ENCODE data around the gene TTC34. TPM values are rescaled to one million over a fixed set of nuclear protein-coding genes. Genes with fewer than 3 reads are reported as not detected.

Gene TTC34
- total RNA-seq, 1 experiment from 2014 or later, result 0.61 TPM

DNA sequence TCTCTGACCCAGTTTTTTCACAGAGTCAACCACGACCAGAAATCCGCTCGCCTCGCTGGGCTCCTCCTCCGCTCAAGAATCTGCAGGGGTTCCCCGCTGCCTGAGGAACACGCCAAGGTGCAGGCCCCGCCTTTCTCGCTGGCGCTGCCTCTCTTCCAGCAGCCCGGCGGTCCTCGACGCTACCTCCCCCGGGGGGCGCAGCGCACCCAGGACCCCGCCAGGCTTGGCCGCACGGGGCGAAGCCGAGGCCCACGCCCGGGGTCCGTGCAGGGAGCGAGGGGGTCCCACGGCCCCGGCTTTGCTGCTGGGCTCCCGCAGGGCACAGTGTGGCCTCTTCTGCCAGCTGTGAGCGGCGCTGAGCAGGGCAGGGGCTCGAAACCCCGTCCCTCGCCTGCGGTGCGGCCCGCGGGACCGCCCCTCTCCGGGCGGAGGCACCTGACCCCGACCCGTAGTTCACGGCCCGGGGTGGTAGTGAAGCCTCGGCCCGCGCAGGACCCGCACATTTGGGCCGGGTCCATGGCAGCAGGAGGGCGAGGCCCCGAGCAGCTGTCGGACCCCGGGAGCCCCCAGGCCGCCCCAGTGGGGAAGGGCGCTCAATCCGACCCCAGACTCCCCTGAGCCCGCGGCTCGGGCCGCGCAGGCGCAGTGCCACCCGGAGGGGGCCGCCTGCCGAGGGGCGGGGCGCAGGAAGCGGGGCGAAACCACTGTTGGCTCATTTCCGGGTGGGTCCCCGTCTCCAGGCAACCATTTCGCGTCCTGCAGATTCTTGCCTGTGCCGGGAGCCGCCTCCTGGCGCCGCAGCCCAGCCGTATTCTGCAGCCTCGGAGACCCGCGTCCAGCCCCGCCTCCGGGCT, 158.7 kb downstream of the TTC34 start (continued):
- TF ChIP-seq NR3C1 (CRISPR knock-in tag; conservative IDR thresholded peaks at IDR 0.05; ENCODE audit: low read depth), result no peak
- TF ChIP-seq, protein P1, sequence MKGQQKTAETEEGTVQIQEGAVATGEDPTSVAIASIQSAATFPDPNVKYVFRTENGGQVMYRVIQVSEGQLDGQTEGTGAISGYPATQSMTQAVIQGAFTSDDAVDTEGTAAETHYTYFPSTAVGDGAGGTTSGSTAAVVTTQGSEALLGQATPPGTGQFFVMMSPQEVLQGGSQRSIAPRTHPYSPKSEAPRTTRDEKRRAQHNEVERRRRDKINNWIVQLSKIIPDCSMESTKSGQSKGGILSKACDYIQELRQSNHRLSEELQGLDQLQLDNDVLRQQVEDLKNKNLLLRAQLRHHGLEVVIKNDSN (CRISPR knock-in tag; IDR thresholded peaks at IDR 0.05), result peak; percentile 39; the same call in 1 of the 2 replicates
- TF ChIP-seq ZNF232 (CRISPR knock-in tag; IDR thresholded peaks at IDR 0.05), result no peak
- TF ChIP-seq, protein P2, sequence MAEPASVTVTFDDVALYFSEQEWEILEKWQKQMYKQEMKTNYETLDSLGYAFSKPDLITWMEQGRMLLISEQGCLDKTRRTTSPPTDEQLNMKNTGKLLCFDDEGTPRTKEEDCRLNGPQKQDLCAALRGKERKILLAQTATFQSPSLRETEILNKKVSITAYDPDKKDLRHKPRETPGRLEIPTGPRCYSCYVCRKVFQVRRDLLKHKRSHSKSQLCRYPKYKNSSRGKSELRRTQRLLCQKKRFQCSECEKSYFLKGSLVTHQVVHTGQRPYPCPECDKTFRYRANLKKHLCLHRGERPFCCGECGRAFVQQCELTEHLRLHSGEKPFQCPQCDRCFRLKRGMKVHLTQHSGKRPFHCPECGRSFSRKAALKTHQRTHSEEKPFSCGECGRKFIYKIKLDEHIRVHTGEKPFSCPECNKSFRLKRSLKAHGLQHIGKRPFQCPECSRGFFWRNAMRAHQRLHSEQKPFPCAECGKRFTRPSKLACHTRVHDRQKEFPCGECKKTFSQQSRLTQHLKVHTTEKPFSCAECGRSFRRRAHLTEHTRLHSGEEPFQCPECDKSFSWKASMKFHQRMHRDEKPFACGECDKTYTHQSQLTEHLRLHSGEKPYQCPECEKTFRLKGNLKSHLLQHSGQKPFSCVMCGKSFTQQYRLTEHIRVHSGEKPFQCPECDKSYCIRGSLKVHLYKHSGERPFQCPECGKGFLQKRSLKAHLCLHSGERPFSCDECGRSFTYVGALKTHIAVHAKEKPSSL (CRISPR knock-in tag; conservative IDR thresholded peaks at IDR 0.05), result no peak
- TF ChIP-seq JAZF1 (CRISPR knock-in tag; IDR thresholded peaks at IDR 0.05), result no peak
- TF ChIP-seq, protein P3, sequence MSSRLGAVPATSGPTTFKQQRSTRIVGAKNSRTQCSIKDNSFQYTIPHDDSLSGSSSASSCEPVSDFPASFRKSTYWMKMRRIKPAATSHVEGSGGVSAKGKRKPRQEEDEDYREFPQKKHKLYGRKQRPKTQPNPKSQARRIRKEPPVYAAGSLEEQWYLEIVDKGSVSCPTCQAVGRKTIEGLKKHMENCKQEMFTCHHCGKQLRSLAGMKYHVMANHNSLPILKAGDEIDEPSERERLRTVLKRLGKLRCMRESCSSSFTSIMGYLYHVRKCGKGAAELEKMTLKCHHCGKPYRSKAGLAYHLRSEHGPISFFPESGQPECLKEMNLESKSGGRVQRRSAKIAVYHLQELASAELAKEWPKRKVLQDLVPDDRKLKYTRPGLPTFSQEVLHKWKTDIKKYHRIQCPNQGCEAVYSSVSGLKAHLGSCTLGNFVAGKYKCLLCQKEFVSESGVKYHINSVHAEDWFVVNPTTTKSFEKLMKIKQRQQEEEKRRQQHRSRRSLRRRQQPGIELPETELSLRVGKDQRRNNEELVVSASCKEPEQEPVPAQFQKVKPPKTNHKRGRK (CRISPR knock-in tag; IDR thresholded peaks at IDR 0.05; ENCODE audit: borderline replicate concordance), result no peak
- no peak for TF ChIP-seq GRHL2 (CRISPR knock-in tag; IDR thresholded peaks at IDR 0.05; ENCODE audit: insufficient replicate concordance, severe bottlenecking)
- TF ChIP-seq ZNF121 (CRISPR knock-in tag; IDR thresholded peaks at IDR 0.05), result no peak
- TF ChIP-seq, protein P4, sequence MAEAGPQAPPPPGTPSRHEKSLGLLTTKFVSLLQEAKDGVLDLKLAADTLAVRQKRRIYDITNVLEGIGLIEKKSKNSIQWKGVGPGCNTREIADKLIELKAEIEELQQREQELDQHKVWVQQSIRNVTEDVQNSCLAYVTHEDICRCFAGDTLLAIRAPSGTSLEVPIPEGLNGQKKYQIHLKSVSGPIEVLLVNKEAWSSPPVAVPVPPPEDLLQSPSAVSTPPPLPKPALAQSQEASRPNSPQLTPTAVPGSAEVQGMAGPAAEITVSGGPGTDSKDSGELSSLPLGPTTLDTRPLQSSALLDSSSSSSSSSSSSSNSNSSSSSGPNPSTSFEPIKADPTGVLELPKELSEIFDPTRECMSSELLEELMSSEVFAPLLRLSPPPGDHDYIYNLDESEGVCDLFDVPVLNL (CRISPR knock-in tag; IDR thresholded peaks at IDR 0.05; ENCODE audit: borderline replicate concordance, low read depth), result no peak
- TF ChIP-seq, protein P5, sequence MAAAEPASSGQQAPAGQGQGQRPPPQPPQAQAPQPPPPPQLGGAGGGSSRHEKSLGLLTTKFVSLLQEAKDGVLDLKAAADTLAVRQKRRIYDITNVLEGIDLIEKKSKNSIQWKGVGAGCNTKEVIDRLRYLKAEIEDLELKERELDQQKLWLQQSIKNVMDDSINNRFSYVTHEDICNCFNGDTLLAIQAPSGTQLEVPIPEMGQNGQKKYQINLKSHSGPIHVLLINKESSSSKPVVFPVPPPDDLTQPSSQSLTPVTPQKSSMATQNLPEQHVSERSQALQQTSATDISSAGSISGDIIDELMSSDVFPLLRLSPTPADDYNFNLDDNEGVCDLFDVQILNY (CRISPR knock-in tag; IDR thresholded peaks at IDR 0.05), result no peak

DNA sequence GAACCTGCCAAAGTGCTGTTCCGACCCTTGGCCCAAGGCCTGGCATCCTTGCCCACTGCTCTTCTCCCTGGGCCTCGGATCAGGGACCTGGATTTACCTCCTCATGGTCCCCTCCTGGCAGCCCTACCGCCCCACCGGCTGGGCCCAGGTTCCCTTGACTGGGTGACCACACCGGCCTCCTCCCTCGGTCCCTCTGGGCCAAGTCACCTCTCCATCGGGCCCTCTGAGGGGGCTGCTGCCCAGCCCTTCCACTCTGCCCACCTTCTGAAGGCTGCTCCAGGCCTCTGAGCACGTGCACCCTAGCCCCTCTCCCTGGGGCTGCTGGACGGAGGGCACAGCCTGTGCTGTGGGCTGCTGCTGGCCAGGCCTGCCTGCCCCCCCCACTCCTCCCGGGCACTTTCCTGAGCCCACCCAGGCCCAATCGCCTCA, 159.3 kb downstream of the TTC34 start:
- no peak for DNase-seq (ENCODE audit: low spot score)
- ATAC-seq, result no peak
- CTCF ChIA-PET, result no interaction called here
- TF ChIP-seq, protein P6, sequence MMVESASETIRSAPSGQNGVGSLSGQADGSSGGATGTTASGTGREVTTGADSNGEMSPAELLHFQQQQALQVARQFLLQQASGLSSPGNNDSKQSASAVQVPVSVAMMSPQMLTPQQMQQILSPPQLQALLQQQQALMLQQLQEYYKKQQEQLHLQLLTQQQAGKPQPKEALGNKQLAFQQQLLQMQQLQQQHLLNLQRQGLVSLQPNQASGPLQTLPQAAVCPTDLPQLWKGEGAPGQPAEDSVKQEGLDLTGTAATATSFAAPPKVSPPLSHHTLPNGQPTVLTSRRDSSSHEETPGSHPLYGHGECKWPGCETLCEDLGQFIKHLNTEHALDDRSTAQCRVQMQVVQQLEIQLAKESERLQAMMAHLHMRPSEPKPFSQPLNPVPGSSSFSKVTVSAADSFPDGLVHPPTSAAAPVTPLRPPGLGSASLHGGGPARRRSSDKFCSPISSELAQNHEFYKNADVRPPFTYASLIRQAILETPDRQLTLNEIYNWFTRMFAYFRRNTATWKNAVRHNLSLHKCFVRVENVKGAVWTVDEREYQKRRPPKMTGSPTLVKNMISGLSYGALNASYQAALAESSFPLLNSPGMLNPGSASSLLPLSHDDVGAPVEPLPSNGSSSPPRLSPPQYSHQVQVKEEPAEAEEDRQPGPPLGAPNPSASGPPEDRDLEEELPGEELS (CRISPR knock-in tag; IDR thresholded peaks at IDR 0.05), result no peak
- TF ChIP-seq JUN (CRISPR knock-in tag; IDR thresholded peaks at IDR 0.05), result no peak
- TF ChIP-seq, protein P7, sequence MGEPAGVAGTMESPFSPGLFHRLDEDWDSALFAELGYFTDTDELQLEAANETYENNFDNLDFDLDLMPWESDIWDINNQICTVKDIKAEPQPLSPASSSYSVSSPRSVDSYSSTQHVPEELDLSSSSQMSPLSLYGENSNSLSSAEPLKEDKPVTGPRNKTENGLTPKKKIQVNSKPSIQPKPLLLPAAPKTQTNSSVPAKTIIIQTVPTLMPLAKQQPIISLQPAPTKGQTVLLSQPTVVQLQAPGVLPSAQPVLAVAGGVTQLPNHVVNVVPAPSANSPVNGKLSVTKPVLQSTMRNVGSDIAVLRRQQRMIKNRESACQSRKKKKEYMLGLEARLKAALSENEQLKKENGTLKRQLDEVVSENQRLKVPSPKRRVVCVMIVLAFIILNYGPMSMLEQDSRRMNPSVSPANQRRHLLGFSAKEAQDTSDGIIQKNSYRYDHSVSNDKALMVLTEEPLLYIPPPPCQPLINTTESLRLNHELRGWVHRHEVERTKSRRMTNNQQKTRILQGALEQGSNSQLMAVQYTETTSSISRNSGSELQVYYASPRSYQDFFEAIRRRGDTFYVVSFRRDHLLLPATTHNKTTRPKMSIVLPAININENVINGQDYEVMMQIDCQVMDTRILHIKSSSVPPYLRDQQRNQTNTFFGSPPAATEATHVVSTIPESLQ (CRISPR knock-in tag; IDR thresholded peaks at IDR 0.05), result no peak
- no peak for TF ChIP-seq RELA (CRISPR knock-in tag; IDR thresholded peaks at IDR 0.05; ENCODE audit: borderline replicate concordance)
- TF ChIP-seq ZNF416 (CRISPR knock-in tag; IDR thresholded peaks at IDR 0.05), result no peak
- TF ChIP-seq, protein P8, sequence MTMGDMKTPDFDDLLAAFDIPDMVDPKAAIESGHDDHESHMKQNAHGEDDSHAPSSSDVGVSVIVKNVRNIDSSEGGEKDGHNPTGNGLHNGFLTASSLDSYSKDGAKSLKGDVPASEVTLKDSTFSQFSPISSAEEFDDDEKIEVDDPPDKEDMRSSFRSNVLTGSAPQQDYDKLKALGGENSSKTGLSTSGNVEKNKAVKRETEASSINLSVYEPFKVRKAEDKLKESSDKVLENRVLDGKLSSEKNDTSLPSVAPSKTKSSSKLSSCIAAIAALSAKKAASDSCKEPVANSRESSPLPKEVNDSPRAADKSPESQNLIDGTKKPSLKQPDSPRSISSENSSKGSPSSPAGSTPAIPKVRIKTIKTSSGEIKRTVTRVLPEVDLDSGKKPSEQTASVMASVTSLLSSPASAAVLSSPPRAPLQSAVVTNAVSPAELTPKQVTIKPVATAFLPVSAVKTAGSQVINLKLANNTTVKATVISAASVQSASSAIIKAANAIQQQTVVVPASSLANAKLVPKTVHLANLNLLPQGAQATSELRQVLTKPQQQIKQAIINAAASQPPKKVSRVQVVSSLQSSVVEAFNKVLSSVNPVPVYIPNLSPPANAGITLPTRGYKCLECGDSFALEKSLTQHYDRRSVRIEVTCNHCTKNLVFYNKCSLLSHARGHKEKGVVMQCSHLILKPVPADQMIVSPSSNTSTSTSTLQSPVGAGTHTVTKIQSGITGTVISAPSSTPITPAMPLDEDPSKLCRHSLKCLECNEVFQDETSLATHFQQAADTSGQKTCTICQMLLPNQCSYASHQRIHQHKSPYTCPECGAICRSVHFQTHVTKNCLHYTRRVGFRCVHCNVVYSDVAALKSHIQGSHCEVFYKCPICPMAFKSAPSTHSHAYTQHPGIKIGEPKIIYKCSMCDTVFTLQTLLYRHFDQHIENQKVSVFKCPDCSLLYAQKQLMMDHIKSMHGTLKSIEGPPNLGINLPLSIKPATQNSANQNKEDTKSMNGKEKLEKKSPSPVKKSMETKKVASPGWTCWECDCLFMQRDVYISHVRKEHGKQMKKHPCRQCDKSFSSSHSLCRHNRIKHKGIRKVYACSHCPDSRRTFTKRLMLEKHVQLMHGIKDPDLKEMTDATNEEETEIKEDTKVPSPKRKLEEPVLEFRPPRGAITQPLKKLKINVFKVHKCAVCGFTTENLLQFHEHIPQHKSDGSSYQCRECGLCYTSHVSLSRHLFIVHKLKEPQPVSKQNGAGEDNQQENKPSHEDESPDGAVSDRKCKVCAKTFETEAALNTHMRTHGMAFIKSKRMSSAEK (CRISPR knock-in tag; IDR thresholded peaks at IDR 0.05; ENCODE audit: borderline replicate concordance), result no peak
- TF ChIP-seq, protein P2 (CRISPR knock-in tag; conservative IDR thresholded peaks at IDR 0.05), result no peak

More for the DNA sequence above, 159.3 kb downstream of the TTC34 start:
- no peak overlapping the region for H3K27ac Mint-ChIP-seq
- H3K9me3 Mint-ChIP-seq, result peaks cover 23% of the 10 kb centered on the region
- peak overlapping the region; percentile 71 for H3K4me3 Mint-ChIP-seq
- H3K36me3 Mint-ChIP-seq, result peaks cover 5% of the 10 kb centered on the region
- H3K27me3 Mint-ChIP-seq (ENCODE audit: low read depth), result peaks cover 28% of the 10 kb centered on the region
- no peaks in the 10 kb centered on the region; the same call in 1 of the 2 replicates for H3K4me1 Mint-ChIP-seq
- POLR2A ChIA-PET, result no interaction called here
